Retinal pigment epithelial cell (primary cell): ENCODE measurements around the gene B4GALT2.
A peak's percentile ranks its signal among the peaks of the same experiment; 100 is the strongest.

Source experiments
- DNase-seq: peaks from one replicate; pipeline ENCODE4 v3.0.0-alpha.2; 2010; ENCODE audit warnings: low read depth
- H3K4me3 ChIP-seq: 2 replicates; pipeline ENCODE4 v1.5.1; 2011; ENCODE audit warnings: mild to moderate bottlenecking, low read length, control low read depth, moderate library complexity
- TF ChIP-seq, protein P1 (sequence below): conservative IDR thresholded peaks from 2 replicates; pipeline ENCODE4 v1.5.1; 2011; ENCODE audit warnings: low read depth, low read length, control low read depth, inconsistent platforms

B4GALT2 gene

GRCh38 chr1:44035726-44036408, 56.9 kb downstream of the B4GALT2 start:
- DNase-seq = no peak
- H3K4me3 ChIP-seq = no peak overlapping the region
- TF ChIP-seq, protein P1, sequence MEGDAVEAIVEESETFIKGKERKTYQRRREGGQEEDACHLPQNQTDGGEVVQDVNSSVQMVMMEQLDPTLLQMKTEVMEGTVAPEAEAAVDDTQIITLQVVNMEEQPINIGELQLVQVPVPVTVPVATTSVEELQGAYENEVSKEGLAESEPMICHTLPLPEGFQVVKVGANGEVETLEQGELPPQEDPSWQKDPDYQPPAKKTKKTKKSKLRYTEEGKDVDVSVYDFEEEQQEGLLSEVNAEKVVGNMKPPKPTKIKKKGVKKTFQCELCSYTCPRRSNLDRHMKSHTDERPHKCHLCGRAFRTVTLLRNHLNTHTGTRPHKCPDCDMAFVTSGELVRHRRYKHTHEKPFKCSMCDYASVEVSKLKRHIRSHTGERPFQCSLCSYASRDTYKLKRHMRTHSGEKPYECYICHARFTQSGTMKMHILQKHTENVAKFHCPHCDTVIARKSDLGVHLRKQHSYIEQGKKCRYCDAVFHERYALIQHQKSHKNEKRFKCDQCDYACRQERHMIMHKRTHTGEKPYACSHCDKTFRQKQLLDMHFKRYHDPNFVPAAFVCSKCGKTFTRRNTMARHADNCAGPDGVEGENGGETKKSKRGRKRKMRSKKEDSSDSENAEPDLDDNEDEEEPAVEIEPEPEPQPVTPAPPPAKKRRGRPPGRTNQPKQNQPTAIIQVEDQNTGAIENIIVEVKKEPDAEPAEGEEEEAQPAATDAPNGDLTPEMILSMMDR = peak; percentile 38

- no peak for DNase-seq
- TF ChIP-seq, protein P1 = peak; percentile 90
- no peak overlapping the region for H3K4me3 ChIP-seq
Observed at GRCh38 chr1:44036409-44037139, 57.6 kb downstream of the B4GALT2 start.

DNA sequence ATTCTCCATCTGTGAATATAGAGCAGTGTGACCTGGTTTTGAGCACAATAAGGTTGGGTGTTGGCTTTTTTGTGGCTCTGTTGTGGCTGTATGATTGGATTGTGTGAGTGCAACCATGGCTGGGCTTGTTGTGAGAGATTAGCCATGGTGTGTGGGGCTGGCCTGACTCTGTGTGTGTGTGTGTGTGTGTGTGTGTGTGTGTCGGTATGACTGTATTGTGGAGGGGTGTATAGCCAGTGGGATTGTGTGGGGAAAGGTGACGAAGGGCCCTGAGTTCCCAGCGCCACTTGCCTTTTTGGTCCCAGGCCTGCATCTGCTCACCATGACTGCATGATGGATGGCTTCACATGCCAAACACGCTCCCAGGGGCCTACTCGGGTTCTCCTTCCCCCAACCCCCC, 58.1 kb downstream of the B4GALT2 start:
- TF ChIP-seq, protein P1 = no peak
- DNase-seq = no peak
- H3K4me3 ChIP-seq = no peak overlapping the region

- DNase-seq = no peak
- H3K4me3 ChIP-seq = no peak overlapping the region
- TF ChIP-seq, protein P1 = no peak
Observed at GRCh38 chr1:44038876-44039657, 60.1 kb downstream of the B4GALT2 start.

DNA sequence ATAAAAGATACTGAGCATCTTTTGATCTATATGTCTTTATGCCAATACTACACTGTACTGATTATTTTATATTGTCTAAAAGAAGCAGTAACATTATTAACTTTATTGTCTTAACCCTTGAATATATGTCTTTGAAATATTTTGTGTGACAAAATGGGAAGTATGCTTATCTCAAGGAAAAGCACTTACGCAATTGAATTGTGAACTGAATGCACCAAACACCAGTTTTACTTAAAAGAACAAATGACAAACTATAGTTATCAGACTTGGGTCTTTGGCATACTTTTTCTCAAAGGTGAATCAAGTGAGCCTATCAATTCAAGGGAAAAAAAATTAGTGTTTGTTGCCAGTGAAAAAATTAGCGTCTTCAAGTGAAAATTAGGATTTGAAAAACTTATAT, 61.4 kb downstream of the B4GALT2 start:
- DNase-seq = no peak
- TF ChIP-seq, protein P1 = no peak
- H3K4me3 ChIP-seq = no peak overlapping the region
